ENCODE measurements around the gene GNAL. TPM values are rescaled to one million over a fixed set of nuclear protein-coding genes. Genes with fewer than 3 reads are reported as not detected.
A peak's percentile ranks its signal among the peaks of the same experiment; 100 is the strongest.

The GNAL gene
- total RNA-seq, 2 experiments from 2014 or later, result 0.05 TPM; not detected in 1

GRCh38 chr18:11736656-11737055 is 47.6 kb downstream of the GNAL start:
- CTCF ChIA-PET, result interaction anchor here (0.8 kb wide), 1 partner anchor 201 kb away, joined by 5 read pairs; no protein-coding TSS in a partner anchor
- H3K27me3 Mint-ChIP-seq (ENCODE audit: low read depth), result peaks cover 21% of the 10 kb centered on the region

GRCh38 chr18:11739893-11740292 is 50.8 kb downstream of the GNAL start:
- H3K4me3 Mint-ChIP-seq, result no peak overlapping the region
- H3K9me3 Mint-ChIP-seq, result no peaks in the 10 kb centered on the region
- H3K27ac Mint-ChIP-seq, result no peak overlapping the region
- intact Hi-C loops (cut with micrococcal nuclease), result no loop called here
- H3K4me1 Mint-ChIP-seq (ENCODE audit: low read depth), result no peaks in the 10 kb centered on the region
- peaks cover 18% of the 10 kb centered on the region for H3K27me3 Mint-ChIP-seq (ENCODE audit: low read depth)
- no peak for DNase-seq
- CTCF ChIA-PET, result interaction anchor here (0.6 to 1.7 kb wide), 4 partner anchors 53 to 299 kb away, joined by 3 to 4 read pairs (median 3); no protein-coding TSS in a partner anchor
- H3K36me3 Mint-ChIP-seq (ENCODE audit: low read depth), result no peaks in the 10 kb centered on the region

More at GRCh38 chr18:11736656-11737055, 47.6 kb downstream of the GNAL start:
- Mint-ChIP-seq H3K4me1 (ENCODE audit: low read depth) (peaks cover 2% of the 10 kb centered on the region), H3K4me3 (no peak overlapping the region), H3K36me3 (ENCODE audit: low read depth) (no peaks in the 10 kb centered on the region), H3K27ac (no peak overlapping the region), H3K9me3 (no peaks in the 10 kb centered on the region)
- DNase-seq, result no peak
- intact Hi-C loops (cut with micrococcal nuclease), result no loop called here

- H3K4me3 Mint-ChIP-seq, result no peak overlapping the region
- no peaks in the 10 kb centered on the region for H3K36me3 Mint-ChIP-seq (ENCODE audit: low read depth)
- peaks cover 18% of the 10 kb centered on the region for H3K27me3 Mint-ChIP-seq (ENCODE audit: low read depth)
- H3K27ac Mint-ChIP-seq, result no peak overlapping the region
- no peak for DNase-seq
- H3K4me1 Mint-ChIP-seq (ENCODE audit: low read depth), result no peaks in the 10 kb centered on the region
- no peaks in the 10 kb centered on the region for H3K9me3 Mint-ChIP-seq
- intact Hi-C loops (cut with micrococcal nuclease), result no loop called here
- CTCF ChIA-PET, result interaction anchor here (1.1 to 1.9 kb wide), 4 partner anchors 54 to 299 kb away, joined by 3 to 9 read pairs (median 4); no protein-coding TSS in a partner anchor
Measured at GRCh38 chr18:11740461-11740860, 51.4 kb downstream of the GNAL start.

GRCh38 chr18:11741505-11742145 is 52.6 kb downstream of the GNAL start:
- CTCF ChIA-PET, result interaction anchor here (0.7 to 1.9 kb wide), 4 partner anchors 8 to 294 kb away, joined by 3 to 9 read pairs (median 6); no protein-coding TSS in a partner anchor
- no peaks in the 10 kb centered on the region for H3K9me3 Mint-ChIP-seq
- no peak overlapping the region for H3K4me3 Mint-ChIP-seq
- H3K36me3 Mint-ChIP-seq (ENCODE audit: low read depth), result no peaks in the 10 kb centered on the region
- H3K27me3 Mint-ChIP-seq (ENCODE audit: low read depth), result peaks cover 22% of the 10 kb centered on the region
- intact Hi-C loops (cut with micrococcal nuclease), result no loop called here
- H3K4me1 Mint-ChIP-seq (ENCODE audit: low read depth), result no peaks in the 10 kb centered on the region
- no peak for DNase-seq
- H3K27ac Mint-ChIP-seq, result no peak overlapping the region

- Mint-ChIP-seq H3K4me1 (ENCODE audit: low read depth) (peaks cover under 1% of the 10 kb centered on the region), H3K36me3 (ENCODE audit: low read depth) (no peaks in the 10 kb centered on the region), H3K9me3 (no peaks in the 10 kb centered on the region), H3K27me3 (ENCODE audit: low read depth) (peaks cover 40% of the 10 kb centered on the region), H3K27ac (no peak overlapping the region), H3K4me3 (no peak overlapping the region)
- no peak for DNase-seq
- intact Hi-C loops (cut with micrococcal nuclease), result no loop called here
- CTCF ChIA-PET, result interaction anchor here (0.9 to 1.4 kb wide), 2 partner anchors 12 to 90 kb away, joined by 3 read pairs; no protein-coding TSS in a partner anchor
Measured at GRCh38 chr18:11745521-11745920, 56.5 kb downstream of the GNAL start.

GRCh38 chr18:11747286-11747685 is 58.2 kb downstream of the GNAL start:
- Mint-ChIP-seq H3K4me1 (ENCODE audit: low read depth) (peaks cover 8% of the 10 kb centered on the region), H3K27ac (no peak overlapping the region), H3K4me3 (no peak overlapping the region), H3K27me3 (ENCODE audit: low read depth) (peaks cover 51% of the 10 kb centered on the region), H3K36me3 (ENCODE audit: low read depth) (no peaks in the 10 kb centered on the region), H3K9me3 (no peaks in the 10 kb centered on the region)
- no peak for DNase-seq
- CTCF ChIA-PET, result no interaction called here
- intact Hi-C loops (cut with micrococcal nuclease), result no loop called here

GRCh38 chr18:11747731-11748130 is 58.7 kb downstream of the GNAL start:
- peaks cover 9% of the 10 kb centered on the region for H3K4me1 Mint-ChIP-seq (ENCODE audit: low read depth)
- intact Hi-C loops (cut with micrococcal nuclease), result no loop called here
- H3K4me3 Mint-ChIP-seq, result no peak overlapping the region
- H3K9me3 Mint-ChIP-seq, result no peaks in the 10 kb centered on the region
- peaks cover 49% of the 10 kb centered on the region for H3K27me3 Mint-ChIP-seq (ENCODE audit: low read depth)
- CTCF ChIA-PET, result no interaction called here
- H3K36me3 Mint-ChIP-seq (ENCODE audit: low read depth), result no peaks in the 10 kb centered on the region
- no peak for DNase-seq
- no peak overlapping the region for H3K27ac Mint-ChIP-seq

GRCh38 chr18:11749305-11749704 is 60.2 kb downstream of the GNAL start:
- Mint-ChIP-seq H3K4me1 (ENCODE audit: low read depth) (peaks cover 9% of the 10 kb centered on the region), H3K9me3 (no peaks in the 10 kb centered on the region), H3K27me3 (ENCODE audit: low read depth) (peaks cover 53% of the 10 kb centered on the region), H3K36me3 (ENCODE audit: low read depth) (no peaks in the 10 kb centered on the region), H3K4me3 (no peak overlapping the region), H3K27ac (no peak overlapping the region)
- intact Hi-C loops (cut with micrococcal nuclease), result no loop called here
- CTCF ChIA-PET, result interaction anchor here (1.2 to 1.5 kb wide), 2 partner anchors 15 to 93 kb away, joined by 4 to 5 read pairs; no protein-coding TSS in a partner anchor
- DNase-seq, result no peak

- H3K27ac Mint-ChIP-seq, result peak overlapping the region; percentile 12
- intact Hi-C loops (cut with micrococcal nuclease), result no loop called here
- no peak overlapping the region for H3K4me3 Mint-ChIP-seq
- CTCF ChIA-PET, result interaction anchor here (1.2 kb wide), 1 partner anchor 94 kb away, joined by 4 read pairs; no protein-coding TSS in a partner anchor
- H3K4me1 Mint-ChIP-seq (ENCODE audit: low read depth), result peaks cover 9% of the 10 kb centered on the region
- peaks cover 56% of the 10 kb centered on the region for H3K27me3 Mint-ChIP-seq (ENCODE audit: low read depth)
- no peaks in the 10 kb centered on the region for H3K36me3 Mint-ChIP-seq (ENCODE audit: low read depth)
- H3K9me3 Mint-ChIP-seq, result no peaks in the 10 kb centered on the region
- DNase-seq, result no peak
Measured at GRCh38 chr18:11750171-11750570, 61.1 kb downstream of the GNAL start.

GRCh38 chr18:11750581-11751310 is 61.7 kb downstream of the GNAL start:
- CTCF ChIA-PET, result no interaction called here
- H3K27me3 Mint-ChIP-seq (ENCODE audit: low read depth), result peaks cover 60% of the 10 kb centered on the region
- intact Hi-C loops (cut with micrococcal nuclease), result no loop called here
- H3K9me3 Mint-ChIP-seq, result no peaks in the 10 kb centered on the region
- H3K36me3 Mint-ChIP-seq (ENCODE audit: low read depth), result no peaks in the 10 kb centered on the region
- H3K4me3 Mint-ChIP-seq, result no peak overlapping the region
- DNase-seq, result no peak
- peaks cover 9% of the 10 kb centered on the region for H3K4me1 Mint-ChIP-seq (ENCODE audit: low read depth)
- H3K27ac Mint-ChIP-seq, result no peak overlapping the region

GRCh38 chr18:11751341-11752115 is 62.5 kb downstream of the GNAL start:
- DNase-seq, result no peak
- H3K4me3 Mint-ChIP-seq, result no peak overlapping the region

More at GRCh38 chr18:11751341-11752115, 62.5 kb downstream of the GNAL start:
- no peaks in the 10 kb centered on the region for H3K9me3 Mint-ChIP-seq
- H3K27ac Mint-ChIP-seq, result no peak overlapping the region
- intact Hi-C loops (cut with micrococcal nuclease), result no loop called here
- peaks cover 9% of the 10 kb centered on the region for H3K4me1 Mint-ChIP-seq (ENCODE audit: low read depth)
- H3K27me3 Mint-ChIP-seq (ENCODE audit: low read depth), result peaks cover 57% of the 10 kb centered on the region
- no peaks in the 10 kb centered on the region for H3K36me3 Mint-ChIP-seq (ENCODE audit: low read depth)
- CTCF ChIA-PET, result no interaction called here

Measured in activated naive CD4-positive, alpha-beta T cell treated with anti-CD3 and anti-CD28 coated beads for 36 hours (primary cell).